Upper lobe of left lung (tissue), 6 donors: ENCODE data around the gene WDR81. TPM values are rescaled to one million over a fixed set of nuclear protein-coding genes. Genes with fewer than 3 reads are reported as not detected.
"Not testable (repeated sequence)": the region's sequence is repeated elsewhere in the genome, so short reads cannot be mapped to it uniquely, and the experiment has no call there.

Source experiments
- ATAC-seq, 2 donors: fragments of 200-7000 bp; cut with Tn5 transposase; one replicate each; pipeline ENCODE4 v1.9.1; 2022; ENCODE audit warnings: mild to moderate bottlenecking in 2 of 2, moderate library complexity in 2 of 2; ENCODE audit not compliant: low FRiP score in 2 of 2
- DNase-seq, 2 donors: peaks; one replicate each; pipeline ENCODE4 v3.0.0-alpha.2; 2019 to 2020
- H3K27ac ChIP-seq, 4 donors: fragments of 200-600 bp; sonication (generic); one replicate each; pipeline ENCODE4 v1.5.1; 2016 to 2019
- H3K27me3 ChIP-seq, 4 donors: fragments of 200-600 bp; sonication (generic); one replicate each; pipeline ENCODE4 v1.5.1; 2017 to 2019
- H3K36me3 ChIP-seq, 4 donors: fragments of 200-600 bp; sonication (generic); one replicate each; pipeline ENCODE4 v1.5.1; 2016 to 2019
- H3K4me1 ChIP-seq, 4 donors: fragments of 200-600 bp; sonication (generic); one replicate each; pipeline ENCODE4 v1.5.1; 2018 to 2019
- H3K4me3 ChIP-seq, 4 donors: fragments of 200-600 bp; sonication (generic); one replicate each; pipeline ENCODE4 v1.5.1; 2017 to 2019; ENCODE audit warnings: mild to moderate bottlenecking in 2 of 4, moderate library complexity in 1 of 4
- H3K9me3 ChIP-seq, 4 donors: fragments of 200-600 bp; sonication (generic); one replicate each; pipeline ENCODE4 v1.5.1; 2018 to 2019
- EP300 ChIP-seq, 4 donors: sonication (generic); formaldehyde crosslinking; IDR thresholded peaks; one replicate each; pipeline ENCODE4 v1.5.1; 2017; ENCODE audit warnings: antibody characterized with exemption in 4 of 4, control low read depth in 2 of 4
- POLR2A ChIP-seq, 4 donors: fragments of 450-650 bp; IDR thresholded peaks; one replicate each; pipeline ENCODE4 v1.5.1; 2016 to 2017; ENCODE audit warnings: antibody characterized with exemption in 4 of 4, mild to moderate bottlenecking in 2 of 4
- POLR2AphosphoS5 ChIP-seq, 2 donors: sonication (generic); formaldehyde crosslinking; IDR thresholded peaks; one replicate each; pipeline ENCODE4 v1.5.1; 2017; ENCODE audit warnings: antibody characterized with exemption in 2 of 2
- WGBS, 2 donors: methylation state at CpG; one replicate each; pipeline ENCODE4 v1.1.5; 2017 to 2018; 5-methylcytosine and 5-hydroxymethylcytosine counted together
- total RNA-seq, 6 donors: library from RNA; depleted of rRNA in 4 of 6; stranded (reverse); fragments of >200 nt in 4 of 6; gene quantifications; one replicate each; pipeline versions ENCODE4 v1.1.0 to v1.2.1, GENCODE V29; 2016 to 2021
- TF ChIP-seq, protein P1 (sequence below), 6 experiments: fragments of 450-650 bp in 4 of 6; fragments of 200-600 bp in 2 of 6; sonication (generic) in 2 of 6; IDR thresholded peaks; one replicate each; pipeline ENCODE4 v1.5.1; 2016 to 2019; ENCODE audit warnings: antibody characterized with exemption in 6 of 6
- donor health status: DM: no; HTN: no; CAD: no; lungs with moderate emphysema.
- donor health status: DM: no; HTN: yes; CAD: no; lungs with severe emphysema.

The WDR81 gene
- total RNA-seq, 6 donors from 2014 or later, result 47.4 to 162 (median 60.8) TPM

GRCh38 chr17:1722022-1722421, 2.5 kb upstream of the WDR81 start:
- not testable (repeated sequence) for H3K9me3 ChIP-seq, ATAC-seq, DNase-seq, H3K27me3 ChIP-seq, H3K4me3 ChIP-seq
- Histone ChIP-seq H3K27ac (peak overlapping the region in 3 of 4 donors; percentile 86 to 93 (median 89)), H3K36me3 (peaks cover 0 to 14% (median 11%) of the 10 kb centered on the region in 4 donors), H3K4me1 (peaks cover 46 to 62% (median 57%) of the 10 kb centered on the region in 4 donors)
- TF ChIP-seq POLR2A (IDR thresholded peaks at IDR 0.05), result peak in 1 of 4 donors; percentile 11
- 93 to 96% methylated on average over 8 of the region's 8 CpGs for WGBS, 2 donors

GRCh38 chr17:1724869-1725641, 551 bp downstream of the WDR81 start:
- whole genome bisulfite sequencing, 2 donors, result 27 to 48% methylated on average over 13 to 16 of the region's 51 CpGs
- peaks cover 37 to 79% (median 67%) of the 10 kb centered on the region in 4 donors for H3K4me1 ChIP-seq
- H3K27me3 ChIP-seq, result no peaks in the 10 kb centered on the region
- ATAC-seq, result peak; percentile 16 to 71
- no peak for DNase-seq
- peak overlapping the region; percentile 68 to 96 (median 89) for H3K4me3 ChIP-seq
- peaks cover 4 to 33% (median 27%) of the 10 kb centered on the region in 4 donors for H3K36me3 ChIP-seq
- TF ChIP-seq, protein P1, sequence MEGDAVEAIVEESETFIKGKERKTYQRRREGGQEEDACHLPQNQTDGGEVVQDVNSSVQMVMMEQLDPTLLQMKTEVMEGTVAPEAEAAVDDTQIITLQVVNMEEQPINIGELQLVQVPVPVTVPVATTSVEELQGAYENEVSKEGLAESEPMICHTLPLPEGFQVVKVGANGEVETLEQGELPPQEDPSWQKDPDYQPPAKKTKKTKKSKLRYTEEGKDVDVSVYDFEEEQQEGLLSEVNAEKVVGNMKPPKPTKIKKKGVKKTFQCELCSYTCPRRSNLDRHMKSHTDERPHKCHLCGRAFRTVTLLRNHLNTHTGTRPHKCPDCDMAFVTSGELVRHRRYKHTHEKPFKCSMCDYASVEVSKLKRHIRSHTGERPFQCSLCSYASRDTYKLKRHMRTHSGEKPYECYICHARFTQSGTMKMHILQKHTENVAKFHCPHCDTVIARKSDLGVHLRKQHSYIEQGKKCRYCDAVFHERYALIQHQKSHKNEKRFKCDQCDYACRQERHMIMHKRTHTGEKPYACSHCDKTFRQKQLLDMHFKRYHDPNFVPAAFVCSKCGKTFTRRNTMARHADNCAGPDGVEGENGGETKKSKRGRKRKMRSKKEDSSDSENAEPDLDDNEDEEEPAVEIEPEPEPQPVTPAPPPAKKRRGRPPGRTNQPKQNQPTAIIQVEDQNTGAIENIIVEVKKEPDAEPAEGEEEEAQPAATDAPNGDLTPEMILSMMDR (IDR thresholded peaks at IDR 0.05), result peak in 3 of 6 experiments; percentile 20 to 49 (median 33)
- TF ChIP-seq POLR2A (IDR thresholded peaks at IDR 0.05) (no peak), EP300 (IDR thresholded peaks at IDR 0.05) (no peak)
- peak overlapping the region; percentile 86 to 93 (median 89) for H3K27ac ChIP-seq
- no peaks in the 10 kb centered on the region for H3K9me3 ChIP-seq

GRCh38 chr17:1725642-1726511, 1.4 kb downstream of the WDR81 start:
- H3K4me1 ChIP-seq, result peaks cover 32 to 81% (median 69%) of the 10 kb centered on the region in 4 donors
- peak overlapping the region in 3 of 4 donors; percentile 84 to 96 (median 94) for H3K4me3 ChIP-seq
- TF ChIP-seq, protein P1 (IDR thresholded peaks at IDR 0.05), result no peak
- no peak for TF ChIP-seq POLR2AphosphoS5 (IDR thresholded peaks at IDR 0.05)
- no peak for TF ChIP-seq POLR2A (IDR thresholded peaks at IDR 0.05)
- TF ChIP-seq EP300 (IDR thresholded peaks at IDR 0.05), result no peak
- WGBS, 2 donors, result 83 to 94% methylated on average over 25 to 54 of the region's 54 CpGs
- peak overlapping the region; percentile 86 to 93 (median 89) for H3K27ac ChIP-seq
- H3K36me3 ChIP-seq, result peaks cover 4 to 39% (median 34%) of the 10 kb centered on the region in 4 donors
- H3K9me3 ChIP-seq, result no peaks in the 10 kb centered on the region
- peak in 1 of 2 donors; percentile 86 for DNase-seq
- no peaks in the 10 kb centered on the region for H3K27me3 ChIP-seq
- no peak for ATAC-seq

DNA sequence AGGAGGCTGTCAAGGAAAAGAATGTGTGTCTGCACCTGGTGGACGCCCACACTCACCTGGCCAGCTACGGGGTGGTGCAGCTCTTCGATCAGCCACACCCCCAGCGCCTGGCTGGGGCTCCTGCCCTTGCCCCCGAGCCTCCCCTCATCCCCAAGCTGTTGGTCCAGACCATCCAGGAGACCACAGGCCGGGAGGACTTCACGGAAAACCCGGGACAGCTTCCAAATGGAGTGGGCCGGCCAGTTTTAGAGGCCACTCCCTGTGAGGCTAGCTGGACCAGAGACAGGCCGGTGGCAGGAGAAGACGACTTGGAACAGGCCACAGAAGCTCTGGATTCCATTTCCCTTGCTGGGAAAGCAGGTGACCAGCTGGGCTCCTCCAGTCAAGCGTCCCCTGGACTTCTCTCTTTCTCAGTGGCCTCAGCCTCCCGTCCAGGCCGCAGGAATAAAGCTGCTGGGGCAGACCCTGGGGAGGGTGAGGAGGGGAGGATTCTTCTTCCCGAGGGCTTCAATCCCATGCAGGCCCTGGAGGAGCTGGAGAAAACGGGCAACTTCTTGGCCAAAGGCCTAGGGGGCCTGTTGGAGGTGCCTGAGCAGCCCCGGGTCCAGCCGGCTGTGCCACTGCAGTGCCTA, 2.2 kb downstream of the WDR81 start:
- H3K36me3 ChIP-seq, result peaks cover 4 to 45% (median 38%) of the 10 kb centered on the region in 4 donors
- H3K27me3 ChIP-seq, result no peaks in the 10 kb centered on the region
- TF ChIP-seq EP300 (IDR thresholded peaks at IDR 0.05) (no peak), POLR2AphosphoS5 (IDR thresholded peaks at IDR 0.05) (no peak), POLR2A (IDR thresholded peaks at IDR 0.05) (no peak)
- TF ChIP-seq, protein P1 (IDR thresholded peaks at IDR 0.05), result no peak
- DNase-seq, result no peak
- WGBS, 2 donors, result 75 to 80% methylated on average over 16 to 17 of the region's 18 CpGs
- no peak overlapping the region for H3K4me3 ChIP-seq
- no peak overlapping the region for H3K27ac ChIP-seq
- no peaks in the 10 kb centered on the region for H3K9me3 ChIP-seq
- peaks cover 29 to 82% (median 68%) of the 10 kb centered on the region in 4 donors for H3K4me1 ChIP-seq
- ATAC-seq, result no peak
